DMS153 treated with DMSO at 0.1 percent for 48 hours (cell line): ENCODE measurements around the gene PFN1.

ENCODE experiments used
- DNase-seq: peaks from one replicate; lab custom pipeline; 2025; ENCODE audit not compliant: unreplicated experiment; lab: John Stamatoyannopoulos, UW

Gene PFN1

GRCh38 chr17:4945944-4946280 lies 2.4 kb downstream of the PFN1 start:
- DNase-seq = no peak

DNA sequence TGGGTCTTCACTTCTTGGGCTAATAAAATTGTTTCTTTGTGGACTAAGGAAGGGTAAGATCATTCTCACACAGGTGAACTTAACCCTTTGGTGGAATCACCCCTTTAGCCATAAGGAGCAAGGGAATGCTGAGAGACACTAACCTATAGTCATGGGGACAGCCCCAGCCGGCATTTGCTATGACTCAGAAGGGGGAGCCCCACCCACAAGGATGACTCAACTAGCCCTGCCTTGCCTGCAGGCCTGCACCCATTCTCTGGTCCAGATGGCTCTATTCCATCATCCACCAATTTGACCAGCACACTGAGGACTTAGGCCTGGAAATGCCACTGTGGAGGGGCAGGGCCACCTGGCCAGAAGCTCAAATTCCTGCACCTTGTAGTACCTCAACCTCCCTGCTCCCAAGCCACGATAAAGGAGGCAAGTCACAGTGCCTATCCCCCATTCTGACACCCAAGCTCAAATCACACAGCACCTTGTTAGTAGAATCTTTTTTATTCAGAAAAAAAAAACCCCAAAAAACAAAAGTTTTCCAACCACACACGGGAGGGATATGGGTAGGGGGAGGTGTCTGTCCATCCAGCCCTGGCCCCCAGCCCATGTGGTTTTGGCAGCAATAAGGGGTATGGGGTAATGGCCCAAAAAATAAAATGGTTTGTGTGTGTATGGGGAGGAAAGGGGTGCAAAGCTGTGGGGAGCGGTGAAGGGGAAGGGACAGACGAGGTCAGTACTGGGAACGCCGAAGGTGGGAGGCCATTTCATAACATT lies 3.0 kb downstream of the PFN1 start:
- DNase-seq = no peak

DNA sequence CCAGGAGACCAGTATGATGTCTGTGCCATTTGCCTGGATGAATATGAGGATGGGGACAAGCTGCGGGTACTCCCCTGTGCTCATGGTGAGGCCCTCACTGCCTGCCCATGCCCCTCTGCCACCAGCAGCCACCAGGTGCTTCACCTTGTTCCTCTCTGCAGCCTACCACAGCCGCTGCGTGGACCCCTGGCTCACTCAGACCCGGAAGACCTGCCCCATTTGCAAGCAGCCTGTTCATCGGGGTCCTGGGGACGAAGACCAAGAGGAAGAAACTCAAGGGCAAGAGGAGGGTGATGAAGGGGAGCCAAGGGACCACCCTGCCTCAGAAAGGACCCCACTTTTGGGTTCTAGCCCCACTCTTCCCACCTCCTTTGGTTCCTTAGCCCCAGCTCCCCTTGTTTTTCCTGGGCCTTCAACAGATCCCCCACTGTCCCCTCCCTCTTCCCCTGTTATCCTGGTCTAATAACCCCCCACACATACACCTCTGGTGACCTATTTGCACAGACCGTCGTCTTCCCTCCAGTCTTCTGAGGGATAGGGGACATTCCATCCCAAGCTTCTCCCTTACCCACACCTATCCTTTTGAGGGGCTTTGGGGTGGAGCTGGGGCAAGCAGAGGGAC lies 3.7 kb downstream of the PFN1 start:
- no peak for DNase-seq

DNA sequence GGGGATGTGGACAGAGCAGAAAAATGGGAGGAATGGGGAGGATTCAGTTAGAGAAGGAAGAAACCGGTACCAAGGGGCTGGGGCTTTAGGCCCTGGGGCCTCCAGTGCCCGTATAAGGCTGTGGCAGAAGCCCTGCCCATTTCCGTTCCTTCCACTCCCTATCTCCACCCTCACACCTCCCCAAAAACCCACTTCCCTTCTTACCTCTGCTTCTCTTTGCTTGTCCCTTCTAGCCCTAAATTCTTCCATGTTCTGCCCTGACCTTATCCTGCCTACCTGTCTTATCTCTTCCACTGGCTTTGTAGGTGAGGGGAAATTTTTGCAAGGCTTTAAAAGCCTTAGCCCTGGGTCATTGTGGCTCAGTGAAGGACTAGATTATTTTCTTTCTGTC lies 4.2 kb downstream of the PFN1 start:
- no peak for DNase-seq

DNA sequence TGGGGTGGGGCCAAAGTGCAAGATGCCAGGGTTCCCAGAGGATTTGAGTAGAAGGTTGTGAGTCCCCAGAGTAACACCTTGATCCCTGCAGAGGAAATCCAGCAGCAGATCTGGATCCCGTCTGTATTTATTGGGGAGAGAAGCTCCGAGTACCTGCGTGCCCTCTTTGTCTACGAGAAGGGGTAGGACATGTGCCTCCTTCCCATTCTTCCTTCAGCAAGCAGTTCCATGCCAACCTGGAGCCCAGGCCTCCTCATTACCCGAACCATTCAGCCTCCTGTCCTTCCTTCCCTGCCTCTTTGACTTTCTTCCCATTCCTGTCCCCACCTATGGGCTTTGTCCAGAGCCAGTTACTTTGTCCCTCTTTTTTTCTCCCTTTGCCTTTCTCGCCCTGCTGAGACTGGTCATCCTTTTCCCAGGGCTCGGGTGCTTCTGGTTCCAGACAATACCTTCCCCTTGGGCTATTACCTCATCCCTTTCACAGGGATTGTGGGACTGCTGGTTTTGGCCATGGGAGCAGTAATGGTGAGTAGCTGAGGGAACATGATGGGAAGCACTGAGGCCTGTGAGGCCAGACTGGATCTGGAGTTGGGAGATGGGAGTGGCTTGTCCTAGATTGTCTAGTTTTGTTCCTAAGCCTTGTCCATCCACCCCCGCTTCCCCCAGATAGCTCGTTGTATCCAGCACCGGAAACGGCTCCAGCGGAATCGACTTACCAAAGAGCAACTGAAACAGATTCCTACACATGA lies 5.4 kb downstream of the PFN1 start:
- DNase-seq = no peak

GRCh38 chr17:4941319-4941610 lies 7.1 kb downstream of the PFN1 start:
- no peak for DNase-seq

DNA sequence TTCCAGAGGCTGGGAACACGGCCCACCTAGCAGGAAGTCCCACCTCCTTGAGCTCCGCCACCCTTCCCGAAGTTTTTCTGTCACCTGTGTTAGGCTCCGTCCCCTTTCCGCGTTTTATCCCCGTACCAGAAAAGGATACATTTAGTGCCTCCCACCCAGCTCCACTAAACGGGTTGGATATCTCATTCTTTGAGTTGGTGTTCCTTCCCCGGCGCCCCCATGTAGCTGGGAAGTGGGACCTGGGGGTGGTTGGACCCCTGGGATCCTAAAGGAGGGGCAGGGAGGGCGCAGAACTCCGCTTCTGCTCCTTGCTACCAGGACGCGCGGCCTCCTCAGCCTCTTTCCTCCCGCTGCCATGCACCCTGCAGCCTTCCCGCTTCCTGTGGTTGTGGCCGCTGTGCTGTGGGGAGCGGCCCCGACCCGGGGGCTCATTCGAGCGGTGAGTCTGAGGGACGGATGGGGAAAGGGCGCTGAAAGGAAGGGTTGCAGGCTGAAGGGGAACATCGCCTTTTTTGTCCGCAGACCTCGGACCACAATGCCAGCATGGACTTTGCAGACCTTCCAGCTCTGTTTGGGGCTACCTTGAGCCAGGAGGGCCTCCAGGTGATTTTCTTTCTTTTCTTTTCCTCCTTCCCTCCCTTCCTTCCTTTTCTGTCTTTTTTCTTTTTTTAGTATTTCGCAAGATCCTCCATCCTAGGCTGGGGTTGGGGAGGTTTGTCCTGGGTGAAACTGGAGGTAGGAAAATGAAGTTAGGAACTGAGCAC lies 7.6 kb downstream of the PFN1 start:
- no peak for DNase-seq

GRCh38 chr17:4939796-4940554 lies 8.4 kb downstream of the PFN1 start, which contains the start of the genes RNF167 and SLC25A11:
RNF167 (plus strand) TSS chr17:4940268; CDS start chr17:4940910, 642 bp downstream.
SLC25A11 (minus strand) TSS chr17:4940046; CDS start chr17:4939910, 136 bp downstream.
- DNase-seq = peak; percentile 85

DNA sequence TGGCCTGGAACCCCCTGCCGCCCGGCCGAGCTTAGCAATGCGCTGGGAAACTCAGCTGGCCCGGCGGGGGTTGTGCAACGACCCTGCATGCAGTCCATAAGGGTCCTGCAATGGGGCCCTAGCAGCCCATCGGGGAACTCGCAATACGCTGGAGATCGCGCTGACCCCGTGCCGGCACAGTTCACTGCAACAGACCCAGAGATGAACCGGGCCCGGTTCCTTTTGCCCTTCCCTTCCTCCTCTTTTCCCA lies 8.9 kb downstream of the PFN1 start:
- no peak for DNase-seq

GRCh38 chr17:4938688-4939545 lies 9.4 kb downstream of the PFN1 start:
- no peak for DNase-seq

GRCh38 chr17:4938069-4938491 lies 10.2 kb downstream of the PFN1 start:
- DNase-seq = no peak

DNA sequence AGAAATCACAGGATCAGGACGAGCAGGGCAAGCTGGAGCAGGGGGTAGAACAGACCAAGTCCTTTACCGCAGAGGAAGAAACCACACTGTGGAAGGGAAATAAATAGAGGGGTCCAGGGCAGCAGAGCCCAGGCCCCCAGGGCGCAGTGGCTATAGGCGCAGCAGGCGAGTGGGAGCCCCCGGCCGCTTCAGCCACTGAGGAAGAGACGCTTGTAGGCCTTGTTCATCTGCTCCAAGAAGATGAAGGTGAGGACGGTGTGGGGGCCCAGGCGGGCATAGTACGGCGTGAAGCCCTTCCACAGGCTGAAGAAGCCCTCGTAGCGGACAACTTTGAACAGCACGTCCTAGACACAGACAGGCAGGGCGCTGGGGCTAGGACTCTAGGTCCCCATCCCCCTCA lies 10.8 kb downstream of the PFN1 start:
- no peak for DNase-seq

DNA sequence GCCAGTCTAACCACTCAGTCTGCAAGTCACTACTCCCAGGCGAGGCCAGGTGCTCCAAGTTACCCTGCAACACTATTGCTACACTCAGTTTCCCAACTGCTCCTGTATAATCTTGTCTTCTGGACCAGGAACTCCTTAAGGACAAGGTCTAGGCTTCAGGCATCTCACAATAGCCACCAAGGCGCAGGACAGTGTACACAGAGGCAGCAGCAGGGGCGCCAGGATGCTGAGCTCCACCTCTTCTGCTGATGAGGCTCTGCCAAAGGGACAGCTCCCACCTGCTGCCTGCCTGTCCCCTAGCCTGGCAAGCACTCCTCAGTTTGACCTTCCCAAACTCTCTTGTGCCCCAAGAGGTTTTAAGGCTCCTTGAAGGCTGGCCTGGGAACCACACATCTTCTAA lies 11.9 kb downstream of the PFN1 start:
- DNase-seq = no peak

GRCh38 chr17:4935650-4936049 lies 12.7 kb downstream of the PFN1 start:
- no peak for DNase-seq

DNA sequence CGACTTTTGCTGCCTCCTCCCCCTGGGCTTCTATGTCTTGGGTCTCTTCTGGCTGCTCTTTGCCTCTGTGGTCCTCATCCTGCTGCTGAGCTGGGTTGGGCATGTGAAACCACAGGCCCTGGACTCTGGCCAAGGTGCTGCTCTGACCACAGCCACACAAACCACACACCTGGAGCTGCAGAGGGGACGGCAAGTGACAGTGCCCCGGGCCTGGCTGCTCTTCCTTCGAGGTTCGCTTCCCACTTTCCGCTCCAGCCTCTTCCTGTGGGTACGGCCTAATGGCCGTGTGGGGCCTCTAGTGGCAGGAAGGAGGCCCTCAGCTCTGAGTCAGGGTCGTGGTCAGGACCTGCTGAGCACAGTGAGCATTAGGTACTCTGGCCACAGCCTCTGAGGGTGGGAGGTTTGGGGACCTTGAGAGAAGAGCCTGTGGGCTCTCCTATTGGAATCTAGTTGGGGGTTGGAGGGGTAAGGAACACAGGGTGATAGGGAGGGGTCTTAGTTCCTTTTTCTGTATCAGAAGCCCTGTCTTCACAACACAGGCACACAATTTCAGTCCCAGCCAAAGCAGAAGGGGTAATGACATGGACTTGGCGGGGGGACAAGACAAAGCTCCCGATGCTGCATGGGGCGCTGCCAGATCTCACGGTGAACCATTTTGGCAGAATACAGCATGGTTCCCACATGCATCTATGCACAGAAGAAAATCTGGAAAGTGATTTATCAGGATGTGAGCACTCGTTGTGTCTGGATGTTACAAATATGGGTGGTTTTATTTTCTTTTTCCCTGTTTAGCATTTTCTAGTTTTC lies 14.0 kb downstream of the PFN1 start:
- DNase-seq = peak; percentile 3

DNA sequence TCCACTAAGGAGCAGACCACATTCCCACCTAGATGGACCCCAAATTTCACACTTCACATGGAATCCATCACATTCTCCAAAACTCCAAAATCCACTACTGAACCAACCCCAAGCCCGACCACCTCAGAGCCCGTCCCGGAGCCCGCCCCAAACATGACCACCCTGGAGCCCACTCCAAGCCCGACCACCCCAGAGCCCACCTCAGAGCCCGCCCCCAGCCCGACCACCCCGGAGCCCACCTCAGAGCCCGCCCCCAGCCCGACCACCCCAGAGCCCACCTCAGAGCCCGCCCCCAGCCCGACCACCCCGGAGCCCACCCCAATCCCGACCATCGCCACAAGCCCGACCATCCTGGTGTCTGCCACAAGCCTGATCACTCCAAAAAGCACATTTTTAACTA lies 14.7 kb downstream of the PFN1 start:
- DNase-seq = no peak

- no peak for DNase-seq
Observed at GRCh38 chr17:4932756-4933155, 15.6 kb downstream of the PFN1 start.

DNA sequence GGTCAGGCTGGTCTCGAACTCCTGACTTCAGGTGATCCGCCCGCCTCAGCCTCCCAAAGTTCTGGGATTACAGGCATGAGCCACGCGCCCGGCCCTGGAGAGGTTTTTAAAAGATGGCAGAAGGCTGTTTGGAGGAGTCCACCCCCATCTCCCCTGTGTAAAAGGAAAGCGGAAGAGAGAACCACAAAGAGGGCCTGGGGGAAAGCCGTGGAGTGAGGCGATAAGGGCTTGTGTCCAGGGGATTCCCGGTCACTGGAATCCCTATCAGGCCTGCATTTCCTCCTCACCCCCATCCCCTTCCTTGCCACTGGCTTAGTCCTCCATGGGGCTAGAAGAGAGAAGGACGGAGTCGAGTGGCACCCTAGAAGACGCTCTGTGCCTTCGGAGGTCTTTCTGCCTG lies 16.4 kb downstream of the PFN1 start, which contains the start of gene GP1BA:
GP1BA (plus strand) TSS at position 315 of the 400 bp plus-strand sequence. CDS start 328 bp downstream, outside the sequence.
- no peak for DNase-seq

- DNase-seq = no peak
Observed at GRCh38 chr17:4928881-4929280, 19.4 kb downstream of the PFN1 start.
